HepG2 (cell line): Measurements from ENCODE around the gene SDC4. TPM values are rescaled to one million over a fixed set of nuclear protein-coding genes. Genes with fewer than 3 reads are reported as not detected.

Experiments
- CBX1 ChIP-seq: IDR thresholded peaks from one replicate; pipeline ENCODE4 v1.6.1; 2016; ENCODE audit warnings: antibody characterized with exemption, low read depth
- CTCF ChIP-seq: sonication (generic); formaldehyde crosslinking; IDR thresholded peaks from 2 replicates; pipeline ENCODE4 v1.5.0; 2020; ENCODE audit warnings: mild to moderate bottlenecking, missing genetic modification reagents, moderate library complexity
- DNMT1 ChIP-seq: sonication (generic); formaldehyde crosslinking; IDR thresholded peaks from 2 replicates; pipeline ENCODE4 v1.5.1; 2020; ENCODE audit warnings: mild to moderate bottlenecking, missing genetic modification reagents
- EZH2 ChIP-seq: conservative IDR thresholded peaks from 2 replicates; pipeline ENCODE4 v1.6.1; 2012; ENCODE audit warnings: mild to moderate bottlenecking, low read depth, low read length, moderate library complexity
- GABPB1 ChIP-seq: IDR thresholded peaks from 2 replicates; pipeline ENCODE4 v1.6.1; 2016; ENCODE audit warnings: mild to moderate bottlenecking, missing genetic modification reagents, moderate library complexity, missing compliant biosample characterization
- HNRNPK ChIP-seq: fragments of 200-400 bp; formaldehyde crosslinking; IDR thresholded peaks from 2 replicates; pipeline ENCODE4 v1.6.1; 2018; ENCODE audit warnings: low read length, low read depth, moderate library complexity, mild to moderate bottlenecking; ENCODE audit not compliant: poor library complexity, severe bottlenecking
- ISL2 ChIP-seq: sonication (generic); formaldehyde crosslinking; IDR thresholded peaks from 2 replicates; pipeline ENCODE4 v1.5.0; 2020; ENCODE audit warnings: missing genetic modification reagents
- KDM6A ChIP-seq: IDR thresholded peaks from 2 replicates; pipeline ENCODE4 v1.6.1; 2016; ENCODE audit warnings: low read depth
- MATR3 ChIP-seq: sonication (generic); formaldehyde crosslinking; IDR thresholded peaks from 2 replicates; pipeline ENCODE4 v1.4.0; 2020; ENCODE audit warnings: missing genetic modification reagents
- MTERF4 ChIP-seq: sonication (generic); formaldehyde crosslinking; IDR thresholded peaks from 2 replicates; pipeline ENCODE4 v1.8.0; 2023; ENCODE audit warnings: mild to moderate bottlenecking, missing genetic modification reagents
- MTF1 ChIP-seq: sonication (generic); formaldehyde crosslinking; IDR thresholded peaks from 2 replicates; pipeline ENCODE4 v1.5.0; 2020; ENCODE audit warnings: missing genetic modification reagents
- PLSCR1 ChIP-seq: sonication (generic); formaldehyde crosslinking; IDR thresholded peaks from 2 replicates; pipeline ENCODE4 v1.5.0; 2020; ENCODE audit warnings: missing genetic modification reagents, mild to moderate bottlenecking, borderline replicate concordance
- RBM22 ChIP-seq: fragments of 200-400 bp; formaldehyde crosslinking; optimal IDR thresholded peaks from 2 replicates; pipeline ENCODE3; 2017; ENCODE audit warnings: mild to moderate bottlenecking, low read length, moderate library complexity
- SIN3A ChIP-seq: IDR thresholded peaks from 2 replicates; pipeline ENCODE4 v1.6.1; 2011; ENCODE audit warnings: low read depth, mild to moderate bottlenecking, control low read depth, low read length, borderline replicate concordance
- SNAI1 ChIP-seq: sonication (generic); formaldehyde crosslinking; IDR thresholded peaks from 2 replicates; pipeline ENCODE4 v1.5.0; 2020; ENCODE audit warnings: mild to moderate bottlenecking, missing genetic modification reagents, borderline replicate concordance
- SRF ChIP-seq: IDR thresholded peaks from 2 replicates; pipeline ENCODE4 v1.6.1; 2011; ENCODE audit warnings: mild to moderate bottlenecking, low read depth, low read length, moderate library complexity
- STAT6 ChIP-seq: sonication (generic); formaldehyde crosslinking; IDR thresholded peaks from 2 replicates; pipeline ENCODE4 v1.4.0; 2020; ENCODE audit warnings: missing genetic modification reagents, mild to moderate bottlenecking, borderline replicate concordance
- TOE1 ChIP-seq: sonication (generic); formaldehyde crosslinking; IDR thresholded peaks from 2 replicates; pipeline ENCODE4 v1.4.0; 2020; ENCODE audit warnings: mild to moderate bottlenecking, missing genetic modification reagents
- ZC3H4 ChIP-seq: sonication (generic); formaldehyde crosslinking; IDR thresholded peaks from 2 replicates; pipeline ENCODE4 v1.4.0; 2020; ENCODE audit warnings: missing genetic modification reagents, borderline replicate concordance
- ZKSCAN1 ChIP-seq: fragments of 150-350 bp; IDR thresholded peaks from 2 replicates; pipeline ENCODE4 v1.6.1; 2014; ENCODE audit warnings: low read length
- ZNF589 ChIP-seq: sonication (generic); formaldehyde crosslinking; conservative IDR thresholded peaks from 2 replicates; pipeline ENCODE4 v1.8.0; 2022; ENCODE audit warnings: mild to moderate bottlenecking, moderate library complexity, missing genetic modification reagents
- ZNF607 ChIP-seq: sonication (generic); formaldehyde crosslinking; IDR thresholded peaks from 2 replicates; pipeline ENCODE4 v1.5.1; 2020; ENCODE audit warnings: missing genetic modification reagents, mild to moderate bottlenecking, borderline replicate concordance
- ZNF660 ChIP-seq: sonication (generic); formaldehyde crosslinking; IDR thresholded peaks from 2 replicates; pipeline ENCODE4 v1.5.1; 2020; ENCODE audit warnings: mild to moderate bottlenecking, low read depth, missing genetic modification reagents, borderline replicate concordance
- ZNF75D ChIP-seq: sonication (generic); formaldehyde crosslinking; IDR thresholded peaks from 2 replicates; pipeline ENCODE4 v1.8.1; 2023; ENCODE audit warnings: missing genetic modification reagents, mild to moderate bottlenecking, borderline replicate concordance
- polyA plus RNA-seq, 8 experiments: library from polyadenylated mRNA; depleted of rRNA in 3 of 8; stranded (reverse) in 7 of 8; unstranded in 1 of 8; fragments of >200 nt; fragmentation: Illumina TruSeq in 4 of 8; extraction: Trizol in 4 of 8; gene quantifications; 2 replicates each; pipeline versions ENCODE4 v1.2.1 to v1.2.3, GENCODE V29; 2011 to 2016; ENCODE audit warnings: low read depth in 4 of 8, missing spikeins in 1 of 8, mixed read lengths in 1 of 8; ENCODE audit not compliant: insufficient read depth in 1 of 8
- total RNA-seq, 5 experiments: library from RNA; depleted of rRNA; stranded (reverse); fragments of >200 nt; fragmentation: Illumina TruSeq; extraction: Trizol; gene quantifications; 2 replicates each; pipeline ENCODE4 v1.2.3, GENCODE V29; 2016; ENCODE audit warnings: low read depth in 1 of 5

The SDC4 gene
- total and polyA plus RNA-seq, 2 of the 13 experiments (the other 11 are each of a cell fraction or from before 2014, with no cell fraction given) = 49.0 to 65.1 TPM

DNA sequence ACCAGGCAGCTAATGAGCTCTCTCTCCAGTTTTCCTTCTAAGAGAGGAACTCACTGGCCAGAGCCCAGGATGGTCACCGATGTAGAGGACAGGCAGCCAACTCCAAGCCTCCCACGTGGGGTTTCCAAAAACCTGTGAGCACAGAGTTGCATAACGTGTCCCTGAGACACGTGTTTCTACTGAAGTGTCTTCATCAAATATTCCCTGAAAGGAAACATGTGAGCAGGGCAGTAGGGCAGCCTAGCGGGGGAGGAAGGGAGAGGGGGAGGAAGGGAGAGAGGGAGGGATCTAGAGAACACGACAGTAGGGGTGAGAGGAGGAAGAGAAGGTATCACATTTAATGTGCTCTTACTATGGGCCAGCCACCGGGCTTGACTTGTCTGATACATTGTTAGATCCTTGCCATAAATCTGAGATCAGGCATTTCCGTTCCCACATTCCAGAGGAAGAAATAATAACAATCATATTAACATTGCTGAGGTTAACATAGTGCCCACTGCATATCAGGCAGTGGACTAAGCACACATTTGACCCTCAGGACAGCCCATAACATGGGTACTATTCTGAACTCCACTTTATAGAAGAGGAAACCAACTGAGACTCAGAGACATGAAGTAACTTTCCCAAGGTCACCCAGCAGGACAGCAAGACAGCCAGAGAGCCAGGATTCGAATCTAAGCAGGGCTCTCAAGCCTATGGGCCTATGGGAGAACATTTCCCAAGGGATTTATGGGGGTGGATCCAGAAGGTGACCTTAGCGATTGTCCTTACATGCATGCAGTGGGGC, 10.3 kb upstream of the SDC4 start (continued):
- TF ChIP-seq SNAI1 (CRISPR knock-in tag) = 0 out of 2 replicates have a peak, but pooled peaks have one; percentile 25
- no peak for TF ChIP-seq TOE1 (CRISPR knock-in tag)
- peak; percentile 73 for TF ChIP-seq HNRNPK
- no peak for TF ChIP-seq ZNF75D (CRISPR knock-in tag)
- 0 out of 2 replicates have a peak, but pooled peaks have one; percentile 6 for TF ChIP-seq MTERF4 (CRISPR knock-in tag)
- 0 out of 2 replicates have a peak, but pooled peaks have one; percentile 39 for TF ChIP-seq ZC3H4 (CRISPR knock-in tag)
- no peak; the same call in 1 of the 2 replicates for TF ChIP-seq GABPB1 (CRISPR knock-in tag)
- no peak for TF ChIP-seq SRF
- no peak for TF ChIP-seq ZKSCAN1
- no peak for TF ChIP-seq ZNF607
- TF ChIP-seq ISL2 (CRISPR knock-in tag) = no peak
- no peak for TF ChIP-seq KDM6A (CRISPR knock-in tag)
- TF ChIP-seq RBM22 = no peak
- TF ChIP-seq PLSCR1 (CRISPR knock-in tag) = no peak
- TF ChIP-seq CTCF (CRISPR knock-in tag) = peak; percentile 11; the same call in 1 of the 2 replicates
- no peak for TF ChIP-seq EZH2
- no peak for TF ChIP-seq CBX1
- no peak for TF ChIP-seq ZNF589
- TF ChIP-seq SIN3A = no peak
- TF ChIP-seq MTF1 (CRISPR knock-in tag) = no peak
- no peak for TF ChIP-seq ZNF660 (CRISPR knock-in tag)
- no peak for TF ChIP-seq MATR3 (CRISPR knock-in tag)
- no peak for TF ChIP-seq DNMT1
- no peak for TF ChIP-seq STAT6 (CRISPR knock-in tag)
